MCF 10A (cell line): ENCODE data around the gene LYRM2. TPM values are rescaled to one million over a fixed set of nuclear protein-coding genes. Genes with fewer than 3 reads are reported as not detected.

Experiments
- BruUV-seq: library from RNA; stranded (reverse); fragments of 400-500 nt; replicated peaks from 2 replicates; lab custom pipeline; 2021; lab: Mats Ljungman, UMichigan
- CTCF ChIA-PET: fragments of 300-600 bp; sonication (Branson Sonifier 250); formaldehyde crosslinking; extraction: SDS; loops from one replicate; lab custom pipeline; 2021; ENCODE audit warnings: antibody characterized with exemption, inconsistent platforms; lab: Yijun Ruan, JAX
- POLR2A ChIA-PET: fragments of 300-600, 350-650 bp; sonication (Branson Sonifier 250); formaldehyde crosslinking; extraction: SDS; loops from one replicate; lab custom pipeline; 2020; ENCODE audit warnings: antibody characterized with exemption, inconsistent platforms; lab: Yijun Ruan, JAX
- DNase-seq: peaks from one replicate; pipeline ENCODE4 v3.0.0-alpha.2; 2018; ENCODE audit not compliant: unreplicated experiment
- H3K27ac Mint-ChIP-seq: one replicate; pipeline ENCODE4 v1.8.0; 2022; ENCODE audit warnings: mild to moderate bottlenecking, low read depth, mixed read lengths; ENCODE audit not compliant: unreplicated experiment
- H3K27me3 Mint-ChIP-seq: one replicate; pipeline ENCODE4 v1.8.0; 2022; ENCODE audit warnings: mixed read lengths; ENCODE audit not compliant: insufficient read depth, unreplicated experiment
- H3K36me3 Mint-ChIP-seq: one replicate; pipeline ENCODE4 v1.8.0; 2022; ENCODE audit warnings: mild to moderate bottlenecking, moderate library complexity, mixed read lengths; ENCODE audit not compliant: insufficient read depth, unreplicated experiment
- H3K4me1 Mint-ChIP-seq: one replicate; pipeline ENCODE4 v1.8.0; 2022; ENCODE audit warnings: mixed read lengths; ENCODE audit not compliant: insufficient read depth, unreplicated experiment
- H3K4me3 Mint-ChIP-seq: one replicate; pipeline ENCODE4 v1.8.0; 2022; ENCODE audit warnings: mild to moderate bottlenecking, moderate library complexity, mixed read lengths; ENCODE audit not compliant: unreplicated experiment
- H3K9me3 Mint-ChIP-seq: one replicate; pipeline ENCODE4 v1.8.0; 2022; ENCODE audit warnings: mixed read lengths; ENCODE audit not compliant: unreplicated experiment
- CTCF ChIP-seq: fragments of 200-600 bp; IDR thresholded peaks from one replicate; pipeline ENCODE4 v1.8.0; 2022; ENCODE audit warnings: antibody characterized with exemption, mild to moderate bottlenecking; ENCODE audit not compliant: unreplicated experiment
- intact Hi-C: fragments of 100-400 bp; cut with micrococcal nuclease; formaldehyde crosslinking; loops from 2 replicates; pipeline ENCODE4 v1.14.1; 2022
- total RNA-seq: library from RNA; stranded (reverse); gene quantifications from 2 replicates; pipeline ENCODE4 v1.2.3, GENCODE V29; 2022

LYRM2 gene
- total RNA-seq, 1 experiment from 2014 or later: 41.1 TPM

- intact Hi-C loops: no loop called here
- H3K4me1 Mint-ChIP-seq: no peaks in the 10 kb centered on the region
- H3K36me3 Mint-ChIP-seq: no peaks in the 10 kb centered on the region
- peaks cover 69% of the 10 kb centered on the region for H3K27me3 Mint-ChIP-seq
- DNase-seq: no peak
- BruUV-seq: no TSS peak
- ChIA-PET POLR2A (no interaction called here), CTCF (interaction anchor here (0.6 to 0.9 kb wide), 3 partner anchors 56 to 784 kb away, joined by 3 read pairs; no protein-coding TSS in a partner anchor)
- H3K27ac Mint-ChIP-seq: no peak overlapping the region
- no peak for TF ChIP-seq CTCF
- peaks cover 9% of the 10 kb centered on the region for H3K9me3 Mint-ChIP-seq
- H3K4me3 Mint-ChIP-seq: no peak overlapping the region
Observed at GRCh38 chr6:89554106-89554505, 84.4 kb downstream of the LYRM2 start.

GRCh38 chr6:89553431-89553830 is 85.1 kb downstream of the LYRM2 start:
- H3K27me3 Mint-ChIP-seq: peaks cover 69% of the 10 kb centered on the region
- POLR2A ChIA-PET: no interaction called here
- no peaks in the 10 kb centered on the region for H3K4me1 Mint-ChIP-seq
- H3K36me3 Mint-ChIP-seq: no peaks in the 10 kb centered on the region
- no peak overlapping the region for H3K4me3 Mint-ChIP-seq
- H3K27ac Mint-ChIP-seq: no peak overlapping the region
- peaks cover 9% of the 10 kb centered on the region for H3K9me3 Mint-ChIP-seq
- CTCF ChIA-PET: interaction anchor here (0.6 to 0.8 kb wide), 3 partner anchors 13 to 103 kb away, joined by 3 read pairs; no protein-coding TSS in a partner anchor
- intact Hi-C loops: no loop called here
- TF ChIP-seq CTCF: no peak
- DNase-seq: no peak
- BruUV-seq: no TSS peak

- no peak for TF ChIP-seq CTCF
- intact Hi-C loops: no loop called here
Observed at GRCh38 chr6:89547281-89547680, 91.3 kb downstream of the LYRM2 start.

GRCh38 chr6:89542866-89543265 is 95.7 kb downstream of the LYRM2 start:
- no peaks in the 10 kb centered on the region for H3K9me3 Mint-ChIP-seq

More at GRCh38 chr6:89547281-89547680, 91.3 kb downstream of the LYRM2 start:
- BruUV-seq: no TSS peak
- H3K36me3 Mint-ChIP-seq: no peaks in the 10 kb centered on the region
- H3K4me3 Mint-ChIP-seq: no peak overlapping the region
- no peaks in the 10 kb centered on the region for H3K4me1 Mint-ChIP-seq
- no peak overlapping the region for H3K27ac Mint-ChIP-seq
- no peaks in the 10 kb centered on the region for H3K9me3 Mint-ChIP-seq
- peaks cover 50% of the 10 kb centered on the region for H3K27me3 Mint-ChIP-seq
- DNase-seq: no peak
- CTCF ChIA-PET: no interaction called here
- POLR2A ChIA-PET: no interaction called here

More at GRCh38 chr6:89542866-89543265, 95.7 kb downstream of the LYRM2 start:
- intact Hi-C loops: no loop called here
- no TSS peak for BruUV-seq
- Mint-ChIP-seq H3K27ac (no peak overlapping the region), H3K36me3 (no peaks in the 10 kb centered on the region), H3K4me3 (no peak overlapping the region), H3K27me3 (peaks cover 52% of the 10 kb centered on the region), H3K4me1 (no peaks in the 10 kb centered on the region)
- DNase-seq: no peak
- TF ChIP-seq CTCF: no peak
- CTCF ChIA-PET: interaction anchor here (0.5 to 1.0 kb wide), 2 partner anchors 20 to 68 kb away, joined by 6 read pairs; no protein-coding TSS in a partner anchor
- POLR2A ChIA-PET: no interaction called here
